HEK293 (cell line): ENCODE measurements around the gene SNCAIP.
A peak's percentile ranks its signal among the peaks of the same experiment; 100 is the strongest.

Source experiments
- CTCF ChIA-PET: fragments of 350-600 bp; formaldehyde crosslinking; extraction: SDS; loops from one replicate; lab custom pipeline; 2021; ENCODE audit warnings: antibody characterized with exemption; lab: Yijun Ruan, JAX
- POLR2A ChIA-PET: fragments of 300-600 bp; formaldehyde crosslinking; extraction: SDS; loops from one replicate; lab custom pipeline; 2020; ENCODE audit warnings: antibody characterized with exemption, inconsistent platforms; lab: Yijun Ruan, JAX
- H3K27ac ChIP-seq: fragments of 200-500 bp; sonication (Bioruptor generic); 2 replicates; pipeline ENCODE4 v1.5.1; 2014; ENCODE audit warnings: low read depth, low read length, control low read depth, inconsistent platforms; ENCODE audit errors: extremely low read depth
- H3K36me3 ChIP-seq, 2 experiments: fragments of 200-500 bp in 1 of 2; sonication (Bioruptor generic) in 1 of 2; 1 replicate in 1 of 2; 2 replicates in 1 of 2; pipeline ENCODE4 v1.5.1; 2014 to 2017; ENCODE audit warnings: inconsistent platforms in 2 of 2, low read length in 2 of 2; ENCODE audit not compliant: control insufficient read depth in 2 of 2, insufficient read depth in 1 of 2
- H3K4me1 ChIP-seq: fragments of 200-500 bp; sonication (Bioruptor generic); 2 replicates; pipeline ENCODE4 v1.5.1; 2014; ENCODE audit warnings: mild to moderate bottlenecking, low read length, inconsistent platforms; ENCODE audit not compliant: control insufficient read depth, insufficient read depth
- H3K4me3 ChIP-seq: 2 replicates; pipeline ENCODE4 v1.5.1; 2011; ENCODE audit warnings: low read depth, mild to moderate bottlenecking, control low read depth, low read length, moderate library complexity
- H3K9me3 ChIP-seq: fragments of 200-500 bp; sonication (Bioruptor generic); 2 replicates; pipeline ENCODE4 v1.5.1; 2014; ENCODE audit warnings: low read depth, low read length, inconsistent platforms; ENCODE audit not compliant: control insufficient read depth, insufficient read depth
- FEZF1 ChIP-seq: fragments of 450-650 bp; formaldehyde crosslinking; IDR thresholded peaks from 2 replicates; pipeline ENCODE4 v1.5.1; 2016; ENCODE audit warnings: missing biosample characterization, missing genetic modification characterization
- MZF1 ChIP-seq: fragments of 450-650 bp; formaldehyde crosslinking; IDR thresholded peaks from 2 replicates; pipeline ENCODE4 v1.5.1; 2017; ENCODE audit warnings: missing biosample characterization, missing genetic modification characterization, borderline replicate concordance
- RBAK ChIP-seq: fragments of 450-650 bp; formaldehyde crosslinking; IDR thresholded peaks from 2 replicates; pipeline ENCODE4 v1.5.1; 2016; ENCODE audit warnings: missing biosample characterization, missing genetic modification characterization
- ZFP41 ChIP-seq: fragments of 450-650 bp; formaldehyde crosslinking; IDR thresholded peaks from 2 replicates; pipeline ENCODE4 v1.5.1; 2016; ENCODE audit warnings: missing biosample characterization, missing genetic modification characterization, borderline replicate concordance
- ZFP69B ChIP-seq: fragments of 450-650 bp; formaldehyde crosslinking; IDR thresholded peaks from 2 replicates; pipeline ENCODE4 v1.5.1; 2016; ENCODE audit warnings: missing biosample characterization, missing genetic modification characterization
- ZNF121 ChIP-seq: fragments of 450-650 bp; formaldehyde crosslinking; IDR thresholded peaks from 2 replicates; pipeline ENCODE4 v1.5.1; 2016; ENCODE audit warnings: missing biosample characterization, missing genetic modification characterization
- ZNF140 ChIP-seq: fragments of 450-650 bp; formaldehyde crosslinking; IDR thresholded peaks from 2 replicates; pipeline ENCODE4 v1.5.1; 2016; ENCODE audit warnings: missing biosample characterization, missing genetic modification characterization
- ZNF202 ChIP-seq: fragments of 450-650 bp; formaldehyde crosslinking; IDR thresholded peaks from 2 replicates; pipeline ENCODE4 v1.5.1; 2016; ENCODE audit warnings: missing biosample characterization, missing genetic modification characterization, borderline replicate concordance
- ZNF214 ChIP-seq: fragments of 450-650 bp; formaldehyde crosslinking; IDR thresholded peaks from 2 replicates; pipeline ENCODE4 v1.5.1; 2017; ENCODE audit warnings: missing biosample characterization, mild to moderate bottlenecking, missing genetic modification characterization, borderline replicate concordance
- ZNF266 ChIP-seq: fragments of 450-650 bp; formaldehyde crosslinking; IDR thresholded peaks from 2 replicates; pipeline ENCODE4 v1.5.1; 2016; ENCODE audit warnings: missing biosample characterization, missing genetic modification characterization, low read depth
- ZNF324 ChIP-seq: fragments of 450-650 bp; formaldehyde crosslinking; IDR thresholded peaks from 2 replicates; pipeline ENCODE4 v1.5.1; 2016; ENCODE audit warnings: missing biosample characterization, missing genetic modification characterization
- ZNF426 ChIP-seq: fragments of 450-650 bp; formaldehyde crosslinking; IDR thresholded peaks from 2 replicates; pipeline ENCODE4 v1.5.1; 2017; ENCODE audit warnings: missing biosample characterization, missing genetic modification characterization, mild to moderate bottlenecking, inconsistent platforms, moderate library complexity
- ZNF473 ChIP-seq: fragments of 450-650 bp; formaldehyde crosslinking; IDR thresholded peaks from 2 replicates; pipeline ENCODE4 v1.5.1; 2017; ENCODE audit warnings: missing biosample characterization, missing genetic modification characterization
- ZNF521 ChIP-seq: fragments of 450-650 bp; formaldehyde crosslinking; IDR thresholded peaks from 2 replicates; pipeline ENCODE4 v1.5.1; 2017; ENCODE audit warnings: missing biosample characterization, mild to moderate bottlenecking, missing genetic modification characterization
- ZNF529 ChIP-seq: fragments of 450-650 bp; formaldehyde crosslinking; IDR thresholded peaks from 2 replicates; pipeline ENCODE4 v1.5.1; 2017; ENCODE audit warnings: missing genetic modification characterization, missing biosample characterization; ENCODE audit not compliant: insufficient replicate concordance
- ZNF561 ChIP-seq: fragments of 450-650 bp; IDR thresholded peaks from 2 replicates; pipeline ENCODE4 v1.5.1; 2018; ENCODE audit warnings: missing biosample characterization, missing genetic modification characterization, borderline replicate concordance
- ZNF654 ChIP-seq: fragments of 450-650 bp; formaldehyde crosslinking; IDR thresholded peaks from 2 replicates; pipeline ENCODE4 v1.5.1; 2016; ENCODE audit warnings: low read depth, missing biosample characterization, missing genetic modification characterization
- ZNF837 ChIP-seq: fragments of 450-650 bp; formaldehyde crosslinking; IDR thresholded peaks from 2 replicates; pipeline ENCODE4 v1.5.1; 2016; ENCODE audit warnings: missing biosample characterization, missing genetic modification characterization
- ZSCAN23 ChIP-seq: fragments of 450-650 bp; formaldehyde crosslinking; IDR thresholded peaks from 2 replicates; pipeline ENCODE4 v1.5.1; 2016; ENCODE audit warnings: missing biosample characterization, missing genetic modification characterization
- TF ChIP-seq, protein P1 (sequence below): fragments of 450-650 bp; formaldehyde crosslinking; conservative IDR thresholded peaks from 2 replicates; pipeline ENCODE4 v1.5.1; 2016; ENCODE audit warnings: low read depth, missing biosample characterization, missing genetic modification characterization
- TF ChIP-seq, protein P2 (sequence below): fragments of 450-650 bp; formaldehyde crosslinking; IDR thresholded peaks from 2 replicates; pipeline ENCODE4 v1.5.1; 2016; ENCODE audit warnings: missing biosample characterization, missing genetic modification characterization

SNCAIP gene

DNA sequence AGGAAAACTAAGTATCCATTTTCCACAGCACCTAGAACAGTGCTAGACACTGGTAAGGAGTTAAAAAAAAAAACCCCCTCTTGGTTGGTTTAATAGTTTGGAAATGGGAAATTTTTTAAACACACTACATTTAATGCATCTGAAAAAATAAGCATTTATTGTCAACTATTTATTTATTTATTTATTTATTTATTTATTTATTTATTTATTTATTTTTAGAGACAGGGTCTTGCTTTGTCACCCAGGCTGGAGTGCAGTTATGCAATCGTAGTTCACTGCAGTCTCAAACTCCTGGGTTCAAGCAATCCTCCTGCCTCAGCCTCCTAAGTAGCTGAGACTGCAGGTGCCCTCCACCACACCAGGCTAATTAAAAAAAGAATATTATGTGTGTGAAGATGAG is 51.6 kb downstream of the SNCAIP start (continued):
- TF ChIP-seq ZNF521 (tag by site-specific recombination): no peak
- 0 out of 2 replicates have a peak, but pooled peaks have one; percentile 20 for TF ChIP-seq ZNF140 (tag by site-specific recombination)
- TF ChIP-seq, protein P1, sequence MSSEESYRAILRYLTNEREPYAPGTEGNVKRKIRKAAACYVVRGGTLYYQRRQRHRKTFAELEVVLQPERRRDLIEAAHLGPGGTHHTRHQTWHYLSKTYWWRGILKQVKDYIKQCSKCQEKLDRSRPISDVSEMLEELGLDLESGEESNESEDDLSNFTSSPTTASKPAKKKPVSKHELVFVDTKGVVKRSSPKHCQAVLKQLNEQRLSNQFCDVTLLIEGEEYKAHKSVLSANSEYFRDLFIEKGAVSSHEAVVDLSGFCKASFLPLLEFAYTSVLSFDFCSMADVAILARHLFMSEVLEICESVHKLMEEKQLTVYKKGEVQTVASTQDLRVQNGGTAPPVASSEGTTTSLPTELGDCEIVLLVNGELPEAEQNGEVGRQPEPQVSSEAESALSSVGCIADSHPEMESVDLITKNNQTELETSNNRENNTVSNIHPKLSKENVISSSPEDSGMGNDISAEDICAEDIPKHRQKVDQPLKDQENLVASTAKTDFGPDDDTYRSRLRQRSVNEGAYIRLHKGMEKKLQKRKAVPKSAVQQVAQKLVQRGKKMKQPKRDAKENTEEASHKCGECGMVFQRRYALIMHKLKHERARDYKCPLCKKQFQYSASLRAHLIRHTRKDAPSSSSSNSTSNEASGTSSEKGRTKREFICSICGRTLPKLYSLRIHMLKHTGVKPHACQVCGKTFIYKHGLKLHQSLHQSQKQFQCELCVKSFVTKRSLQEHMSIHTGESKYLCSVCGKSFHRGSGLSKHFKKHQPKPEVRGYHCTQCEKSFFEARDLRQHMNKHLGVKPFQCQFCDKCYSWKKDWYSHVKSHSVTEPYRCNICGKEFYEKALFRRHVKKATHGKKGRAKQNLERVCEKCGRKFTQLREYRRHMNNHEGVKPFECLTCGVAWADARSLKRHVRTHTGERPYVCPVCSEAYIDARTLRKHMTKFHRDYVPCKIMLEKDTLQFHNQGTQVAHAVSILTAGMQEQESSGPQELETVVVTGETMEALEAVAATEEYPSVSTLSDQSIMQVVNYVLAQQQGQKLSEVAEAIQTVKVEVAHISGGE (tag by site-specific recombination): peak; percentile 61
- no peak for TF ChIP-seq ZNF837 (tag by site-specific recombination)
- TF ChIP-seq ZFP69B (tag by site-specific recombination): no peak
- no peak for TF ChIP-seq ZNF214
- peak; percentile 22; the same call in 1 of the 2 replicates for TF ChIP-seq ZNF266 (tag by site-specific recombination)
- TF ChIP-seq ZNF202 (tag by site-specific recombination): 0 out of 2 replicates have a peak, but pooled peaks have one; percentile 35
- no peak for TF ChIP-seq ZNF561 (tag by site-specific recombination)
- peak; percentile 53 for TF ChIP-seq ZNF426 (tag by site-specific recombination)
- no peak for TF ChIP-seq ZNF324
- TF ChIP-seq, all 188 proteins: peak for 12

DNA sequence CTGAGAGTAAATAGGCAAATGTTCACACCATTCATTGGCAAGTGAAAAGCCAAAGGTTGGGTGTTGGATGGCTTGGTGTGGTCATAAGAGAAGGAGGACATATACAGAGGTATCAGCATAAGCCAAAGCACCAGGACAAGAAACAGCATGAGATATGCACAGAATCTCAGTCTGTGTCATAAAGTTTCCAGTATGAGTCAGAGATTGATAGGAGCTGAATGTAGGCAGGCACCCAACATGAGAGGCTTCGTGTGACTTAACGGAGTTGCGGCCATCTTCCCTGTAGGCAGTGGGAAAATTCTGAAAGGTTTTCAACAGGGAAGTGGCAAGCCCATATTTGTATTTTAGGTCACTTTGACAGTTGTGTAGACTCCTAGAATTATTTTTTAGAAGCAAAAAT is 54.5 kb downstream of the SNCAIP start:
- H3K9me3 ChIP-seq: no peaks in the 10 kb centered on the region
- POLR2A ChIA-PET: no interaction called here
- H3K4me3 ChIP-seq: no peak overlapping the region
- H3K27ac ChIP-seq: no peak overlapping the region
- CTCF ChIA-PET: no interaction called here
- no peaks in the 10 kb centered on the region for H3K36me3 ChIP-seq
- H3K4me1 ChIP-seq: peaks cover 10% of the 10 kb centered on the region
- no peak for TF ChIP-seq ZSCAN23
- no peak for TF ChIP-seq MZF1 (tag by site-specific recombination)

DNA sequence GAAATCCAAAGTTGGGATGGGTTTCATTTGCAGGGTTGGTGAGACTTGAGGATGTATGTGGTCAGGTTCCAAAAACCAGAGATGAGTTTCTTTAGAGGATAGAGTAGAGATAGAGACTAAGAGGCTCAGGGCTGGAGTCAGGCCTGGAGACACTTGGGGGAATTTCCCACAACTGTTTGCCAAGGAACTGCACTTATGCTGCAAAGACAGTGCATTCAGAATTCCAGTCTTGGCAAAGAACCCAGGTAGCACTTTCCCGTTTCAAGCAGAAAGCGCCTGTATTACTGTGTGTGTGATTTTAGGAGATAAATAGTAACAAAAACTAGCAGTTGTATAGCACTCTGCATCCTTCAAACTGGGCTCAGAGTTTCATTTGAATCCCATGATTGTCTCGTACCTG is 55.4 kb downstream of the SNCAIP start:
- Histone ChIP-seq H3K27ac (no peak overlapping the region), H3K4me3 (no peak overlapping the region), H3K36me3 (no peaks in the 10 kb centered on the region), H3K4me1 (peaks cover 10% of the 10 kb centered on the region), H3K9me3 (no peaks in the 10 kb centered on the region)
- ChIA-PET POLR2A (no interaction called here), CTCF (interaction anchor here (0.6 kb wide), 1 partner anchor 18 kb away, joined by 3 read pairs; no protein-coding TSS in a partner anchor)
- TF ChIP-seq ZNF121 (tag by site-specific recombination) (no peak), ZFP41 (tag by site-specific recombination) (no peak), ZNF426 (tag by site-specific recombination) (no peak), ZNF529 (tag by site-specific recombination) (no peak), RBAK (tag by site-specific recombination) (no peak), ZNF654 (tag by site-specific recombination) (no peak), ZNF473 (no peak), FEZF1 (tag by site-specific recombination) (no peak)
- TF ChIP-seq, protein P2, sequence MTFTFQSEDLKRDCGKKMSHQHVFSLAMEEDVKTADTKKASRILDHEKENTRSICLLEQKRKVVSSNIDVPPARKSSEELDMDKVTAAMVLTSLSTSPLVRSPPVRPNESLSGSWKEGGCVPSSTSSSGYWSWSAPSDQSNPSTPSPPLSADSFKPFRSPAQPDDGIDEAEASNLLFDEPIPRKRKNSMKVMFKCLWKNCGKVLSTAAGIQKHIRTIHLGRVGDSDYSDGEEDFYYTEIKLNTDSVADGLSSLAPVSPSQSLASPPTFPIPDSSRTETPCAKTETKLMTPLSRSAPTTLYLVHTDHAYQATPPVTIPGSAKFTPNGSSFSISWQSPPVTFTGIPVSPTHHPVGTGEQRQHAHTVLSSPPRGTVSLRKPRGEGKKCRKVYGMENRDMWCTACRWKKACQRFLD (tag by site-specific recombination): no peak
